OCI-M1 (cell line): ENCODE results near the gene NAV2.
A peak's percentile ranks its signal among the peaks of the same experiment; 100 is the strongest.

Experiments
- DNase-seq: peaks from one replicate; lab custom pipeline; 2025; lab: John Stamatoyannopoulos, UW

NAV2 gene

DNA sequence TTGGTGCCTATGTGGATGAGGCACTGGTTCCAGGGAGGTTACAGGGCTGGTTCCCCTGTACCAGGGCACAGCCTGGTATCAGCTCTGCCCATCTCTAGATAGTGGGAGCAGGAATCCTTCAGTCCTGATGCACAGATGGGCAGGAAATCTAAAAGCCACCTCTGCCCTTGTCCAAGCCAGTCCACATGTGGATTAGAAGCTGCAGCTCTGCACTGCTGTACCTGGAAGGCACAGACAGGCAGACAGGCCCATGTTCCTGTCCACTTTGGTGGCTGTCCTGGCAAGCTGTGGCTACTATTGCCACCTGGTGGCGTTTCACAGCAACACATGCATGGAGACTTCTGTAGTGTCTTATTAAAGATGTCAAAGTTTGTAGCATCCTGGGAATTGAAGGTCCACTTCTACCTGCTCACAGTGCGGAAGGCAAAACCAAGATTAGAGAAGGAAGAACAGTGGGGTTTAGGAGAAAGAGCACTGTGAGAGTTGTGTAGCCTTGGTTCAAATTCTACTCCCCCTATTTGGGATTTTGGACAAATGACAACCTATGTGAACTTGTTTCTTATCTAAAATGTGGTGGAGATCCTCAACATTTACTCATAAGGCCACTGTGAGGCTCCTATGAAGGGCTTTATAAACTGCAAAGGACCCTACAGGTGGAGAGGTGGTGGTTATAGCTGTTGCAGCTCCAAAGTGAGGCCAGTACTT lies 30.1 kb downstream of the NAV2 start:
- peak; percentile 72 for DNase-seq

DNA sequence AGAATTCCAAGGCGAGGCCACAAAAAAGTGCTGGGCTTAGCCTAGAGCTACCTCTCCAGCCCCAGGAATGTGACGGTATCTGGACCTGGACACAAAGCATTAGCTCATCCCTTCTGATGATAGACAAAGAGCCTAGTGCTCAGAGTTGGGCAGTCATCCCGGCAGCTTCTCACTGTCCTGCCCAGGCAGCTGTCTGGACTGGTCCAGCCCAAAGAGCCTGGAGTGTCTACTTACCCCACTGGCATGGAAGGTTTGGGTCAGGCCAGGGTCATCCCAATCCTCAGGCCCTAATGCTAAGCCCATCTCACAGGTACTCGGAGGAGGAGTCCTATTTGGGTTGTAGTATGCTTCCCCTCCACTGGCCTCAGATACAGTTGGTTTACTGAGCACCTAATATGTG lies 31.0 kb downstream of the NAV2 start:
- no peak for DNase-seq

DNA sequence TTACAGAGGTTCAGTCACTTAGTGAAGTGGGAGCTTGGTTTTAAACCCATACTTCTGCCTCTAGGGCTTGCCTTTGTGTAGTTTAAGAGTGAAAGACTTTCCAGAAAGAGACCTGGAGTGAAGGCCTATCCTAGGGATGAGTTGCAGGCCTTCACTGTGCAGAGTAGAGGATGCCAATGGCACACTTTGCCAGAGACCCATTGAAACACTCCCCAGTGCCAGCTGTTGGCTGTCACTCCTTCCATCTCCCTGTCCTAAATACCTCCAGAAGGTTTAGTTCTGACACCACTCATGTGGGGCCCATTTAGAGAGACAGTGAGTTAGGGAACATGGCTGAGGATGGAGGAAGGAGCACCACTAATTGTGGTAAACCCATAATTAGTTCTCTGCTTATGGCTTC lies 31.5 kb downstream of the NAV2 start:
- no peak for DNase-seq

DNA sequence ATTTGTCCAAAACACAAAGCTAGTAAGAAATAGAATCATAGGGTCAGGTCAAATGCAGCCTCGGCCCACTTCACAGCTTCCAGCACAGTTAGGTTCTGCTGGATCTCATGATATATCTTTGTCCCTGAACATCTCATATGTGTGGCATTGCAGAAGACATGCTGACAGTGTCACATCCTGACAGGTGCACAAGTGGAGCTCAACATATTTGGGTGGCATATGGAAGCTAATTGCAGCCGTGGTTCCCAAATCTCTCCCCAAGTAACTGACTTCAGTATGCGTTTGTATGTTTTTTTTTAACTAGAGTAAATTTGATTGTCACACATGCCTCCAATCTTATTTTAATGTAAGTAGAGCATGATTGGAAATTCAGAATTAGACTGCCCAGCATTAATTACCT lies 33.4 kb downstream of the NAV2 start:
- no peak for DNase-seq

DNA sequence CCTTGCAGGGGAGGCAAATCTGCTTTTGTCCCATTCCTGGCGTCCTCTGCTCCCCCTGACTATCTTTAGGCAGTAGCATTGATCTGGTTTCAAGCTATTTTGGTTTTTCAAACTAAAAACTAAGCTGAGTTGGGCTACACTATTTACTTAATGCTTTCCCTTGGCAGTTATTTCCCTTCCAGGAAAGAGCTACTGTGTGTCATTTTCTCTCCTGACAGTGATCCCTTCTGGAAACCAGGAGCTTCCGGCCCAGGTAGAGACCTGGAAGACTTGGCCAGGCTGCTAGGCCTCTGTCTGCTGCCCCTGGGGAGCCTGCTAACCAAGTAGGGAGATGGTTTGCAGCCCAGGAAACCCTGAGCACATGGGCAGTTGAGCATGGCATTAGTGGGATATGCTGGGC lies 35.0 kb downstream of the NAV2 start:
- no peak for DNase-seq

DNA sequence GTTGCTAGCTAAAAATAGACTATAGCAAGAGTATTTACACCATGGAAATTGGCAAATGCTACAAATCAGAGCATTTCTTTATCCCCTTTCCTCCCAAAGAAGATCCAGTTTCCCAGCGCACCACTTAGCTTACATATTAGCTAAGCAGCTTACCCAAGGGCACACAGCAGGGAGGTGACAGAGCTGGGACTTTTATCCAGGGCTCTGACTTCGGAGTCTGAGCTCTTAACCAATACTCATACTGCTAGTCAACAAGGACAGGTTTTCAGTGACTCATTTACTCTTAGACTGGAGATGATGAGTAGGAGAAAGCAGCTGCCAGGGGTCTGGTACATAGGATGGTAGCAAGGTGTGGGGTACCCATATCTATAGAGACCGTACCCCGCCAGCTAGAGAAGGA lies 38.4 kb downstream of the NAV2 start:
- DNase-seq = no peak

DNA sequence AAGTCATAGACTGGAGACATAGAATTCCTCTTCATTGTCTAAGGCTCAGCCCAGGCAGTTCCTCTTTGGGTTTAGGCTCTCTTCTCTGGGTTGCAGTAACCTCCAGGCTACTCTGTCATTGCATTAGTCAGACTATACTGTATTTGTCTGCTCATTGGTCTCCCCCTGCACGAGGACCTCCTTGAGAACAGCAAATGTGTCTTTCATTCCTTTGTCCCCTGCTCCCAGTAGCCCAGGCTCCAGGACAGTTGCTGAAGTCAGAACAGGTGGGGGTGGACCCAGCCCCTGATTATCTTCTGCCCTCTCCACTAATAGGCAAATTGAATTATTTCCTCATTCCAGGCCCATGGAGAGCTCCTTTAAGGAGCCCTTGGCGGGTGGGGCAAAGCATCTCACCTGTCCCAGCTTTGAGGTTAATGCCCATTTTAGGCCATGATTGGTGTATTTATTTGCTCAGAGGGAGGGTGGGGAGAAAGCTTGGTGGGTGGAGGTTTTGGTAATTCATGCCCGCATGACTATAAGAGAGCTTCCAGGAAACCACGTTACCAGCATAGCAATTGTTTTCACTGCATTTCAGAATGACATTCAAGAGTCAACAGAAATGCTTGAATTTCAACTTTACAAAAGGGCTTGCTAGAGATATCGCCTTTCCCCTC lies 40.9 kb downstream of the NAV2 start:
- DNase-seq = no peak

DNA sequence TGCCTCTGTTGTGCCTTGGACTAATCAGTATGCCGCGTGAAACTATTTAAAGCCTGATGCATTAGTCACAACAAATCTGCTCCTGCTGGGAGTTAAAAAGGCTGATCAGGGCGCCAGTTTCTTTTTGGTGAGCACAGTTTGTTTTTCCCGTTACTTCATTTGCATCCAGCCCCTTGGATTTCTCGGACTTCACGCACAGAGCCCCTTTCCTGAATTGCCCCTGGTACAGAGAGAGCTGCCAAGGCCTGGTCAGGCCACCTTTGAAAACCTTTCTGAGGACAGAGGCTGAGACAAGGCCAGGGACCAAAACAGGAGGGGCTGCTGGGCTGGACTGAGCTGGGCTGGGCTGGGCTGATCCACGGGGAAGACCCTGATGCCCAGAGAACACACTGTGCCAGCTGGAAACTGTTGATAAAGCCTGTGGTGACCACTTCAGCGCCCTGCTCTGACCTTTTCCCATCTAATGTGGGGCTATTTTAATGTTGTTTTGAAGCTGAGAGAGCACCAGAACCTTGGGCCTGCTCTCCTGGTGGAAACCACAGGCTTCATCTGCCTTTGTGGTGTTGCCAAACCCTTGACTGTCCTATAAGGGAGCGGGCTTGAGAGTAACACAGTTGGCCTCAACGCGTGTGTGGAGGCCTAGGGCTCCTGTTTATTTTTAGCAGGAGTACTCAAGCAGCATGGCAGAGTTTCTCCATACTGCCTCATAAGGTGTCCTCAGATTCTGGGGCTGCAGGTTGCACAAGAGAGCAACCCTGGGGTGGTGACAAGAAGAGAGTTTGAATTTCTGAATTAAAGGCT lies 44.2 kb downstream of the NAV2 start:
- peak; percentile 16 for DNase-seq

DNA sequence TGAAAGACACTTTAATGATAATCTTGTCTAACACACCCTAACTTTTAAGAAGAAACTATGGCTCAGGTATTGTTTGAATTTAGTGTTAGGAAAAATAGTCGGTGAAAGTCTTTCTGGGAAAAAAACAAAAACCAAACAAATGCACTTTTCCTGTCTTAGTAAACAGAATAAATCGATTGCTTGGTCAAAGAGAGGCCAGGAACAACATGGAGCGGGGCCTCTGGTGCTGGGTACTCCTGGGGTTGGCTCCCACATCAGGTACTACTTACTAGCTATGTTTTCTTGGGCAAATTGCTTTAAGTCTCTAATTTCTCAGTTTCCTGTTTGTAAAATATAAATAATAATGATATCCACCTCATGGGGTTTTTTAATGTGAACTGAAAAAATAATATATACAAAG lies 46.8 kb downstream of the NAV2 start:
- DNase-seq = no peak

DNA sequence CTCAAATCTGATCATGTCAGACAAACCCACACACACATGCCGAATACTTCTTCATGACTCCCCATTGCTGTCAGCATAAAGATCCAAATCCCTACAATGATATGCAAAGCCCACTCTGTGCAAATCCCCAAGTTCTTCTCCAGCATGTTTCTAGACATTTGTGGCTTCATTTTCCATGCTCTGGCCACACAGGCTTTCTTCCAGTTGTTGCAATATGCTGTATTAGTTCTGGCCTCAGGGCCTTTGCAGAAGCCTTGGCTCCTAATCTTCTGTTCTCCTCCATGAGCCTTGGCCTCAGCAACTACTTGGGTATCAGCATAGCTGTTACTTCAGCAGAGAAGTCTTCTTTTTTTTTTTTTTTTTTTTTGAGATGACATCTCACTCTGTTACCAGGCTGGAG lies 49.6 kb downstream of the NAV2 start:
- no peak for DNase-seq

DNA sequence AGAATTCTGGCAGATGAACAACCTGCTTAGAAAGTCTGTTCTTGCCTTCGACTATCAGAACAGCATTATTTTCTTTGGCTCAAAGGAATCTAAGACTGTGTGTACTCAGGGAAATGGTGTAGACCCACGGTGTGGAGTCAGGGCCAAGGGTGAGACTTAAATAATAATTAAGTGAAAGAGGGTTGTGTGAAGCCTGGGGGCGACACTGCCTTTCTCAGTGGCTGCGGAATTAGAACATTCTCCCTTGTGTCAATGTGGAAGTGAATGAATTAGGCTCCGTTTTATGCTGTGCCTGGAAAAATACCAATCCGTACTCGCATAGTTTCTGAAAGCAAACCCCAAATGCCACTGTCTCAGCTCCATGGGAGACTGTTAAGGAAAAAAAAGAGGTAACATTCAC lies 50.7 kb downstream of the NAV2 start:
- no peak for DNase-seq

DNA sequence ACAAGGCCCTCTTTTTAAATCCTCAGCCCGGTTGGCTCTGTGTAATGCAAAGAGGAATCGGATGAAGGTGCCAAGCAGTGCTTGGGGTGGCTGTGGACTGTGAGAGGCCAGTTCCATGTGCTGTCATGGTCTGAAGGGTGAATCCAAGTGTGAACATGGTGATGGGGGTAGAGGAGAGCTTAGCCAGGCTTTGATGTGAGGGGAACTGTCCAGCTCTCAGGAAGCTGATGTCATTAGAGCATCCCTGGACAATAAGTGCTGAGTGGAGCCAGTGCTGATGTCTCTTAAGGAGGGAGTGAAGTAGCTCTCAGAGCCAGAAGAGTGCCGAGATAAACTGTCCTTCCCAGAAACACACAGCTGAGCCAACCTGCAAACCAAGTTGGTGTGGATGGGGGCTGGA lies 53.6 kb downstream of the NAV2 start:
- no peak for DNase-seq

DNA sequence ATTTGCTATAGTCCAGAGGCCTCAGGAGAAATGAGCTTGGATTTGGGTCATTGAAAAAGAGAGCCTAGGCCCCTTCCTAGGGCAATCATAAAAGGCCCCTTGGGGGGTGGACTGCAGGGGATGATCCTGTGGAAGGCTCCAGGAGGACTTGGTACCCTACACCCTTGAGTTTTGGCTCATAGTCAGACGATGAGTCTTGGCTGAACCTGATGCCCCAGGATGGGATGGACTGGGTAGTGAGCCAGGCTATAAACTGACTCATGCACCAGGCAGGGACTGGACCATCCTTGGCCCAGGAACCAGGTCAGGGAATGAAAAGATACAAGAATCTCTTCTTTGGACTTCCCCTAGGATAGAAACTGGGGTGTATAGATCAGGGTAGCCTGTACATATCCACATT lies 54.2 kb downstream of the NAV2 start:
- DNase-seq = no peak

DNA sequence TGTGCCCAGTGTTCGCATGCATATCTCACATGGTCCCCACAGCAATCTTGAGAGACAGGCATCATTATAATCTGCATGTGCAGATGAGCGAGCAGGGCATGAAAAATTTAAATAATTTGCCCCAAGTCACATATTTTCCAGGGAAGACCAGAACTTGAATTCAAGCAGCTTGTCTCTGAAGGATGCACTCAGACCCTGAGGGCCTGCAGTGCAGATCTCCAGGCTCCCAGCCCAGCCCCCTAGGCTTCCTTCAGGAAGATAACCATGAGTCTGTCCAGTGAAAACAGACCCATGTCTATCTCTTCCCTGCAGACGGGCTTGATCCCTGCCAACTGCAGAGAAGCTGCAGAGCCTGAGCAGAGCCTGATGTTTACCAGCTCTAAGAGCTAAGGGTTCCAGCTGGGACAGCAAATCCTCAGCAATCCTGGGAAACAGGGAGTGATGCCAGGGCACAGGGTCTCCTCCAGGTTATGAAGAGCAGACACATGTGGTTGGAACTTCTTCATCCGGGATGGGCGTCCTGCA lies 55.1 kb downstream of the NAV2 start:
- no peak for DNase-seq

DNA sequence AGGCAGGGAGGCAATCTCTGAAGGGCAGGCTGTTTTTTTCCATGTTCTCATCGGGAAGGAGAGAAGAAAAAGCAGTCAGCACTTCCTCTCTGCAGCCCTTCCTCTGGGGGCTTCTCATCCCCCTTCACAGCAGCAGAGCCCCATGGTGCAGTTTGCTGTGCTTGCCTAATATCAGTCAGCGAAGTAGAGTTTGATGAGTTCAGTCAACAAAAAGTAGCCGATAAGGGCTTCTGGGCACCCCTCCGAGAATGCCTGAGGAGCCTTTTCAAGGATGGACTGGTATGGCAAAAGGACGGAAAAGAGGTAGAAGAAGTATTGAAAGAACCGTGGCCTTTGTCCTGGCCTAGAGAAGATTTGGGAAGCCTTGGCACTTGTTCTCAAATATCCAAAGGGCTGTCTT lies 55.6 kb downstream of the NAV2 start:
- no peak for DNase-seq

DNA sequence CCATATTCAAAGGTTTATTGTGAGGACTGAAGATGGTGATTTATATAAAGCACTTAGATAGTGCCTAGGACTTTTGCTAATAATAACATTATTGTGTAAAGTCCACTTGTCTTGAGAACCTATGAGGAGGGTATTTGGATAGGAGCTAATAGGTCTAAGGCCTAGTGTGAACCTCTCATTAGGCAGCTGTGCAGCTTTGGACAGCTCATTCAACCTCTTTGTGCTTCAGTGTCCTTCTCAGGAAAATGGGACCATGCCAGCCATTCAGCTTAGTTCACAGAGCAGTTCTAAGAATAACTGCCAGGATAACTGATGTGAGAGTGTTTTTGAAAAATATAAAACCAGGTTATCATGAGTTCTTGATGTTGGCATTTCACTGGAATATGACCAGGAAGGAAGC lies 56.2 kb downstream of the NAV2 start:
- DNase-seq = no peak

DNA sequence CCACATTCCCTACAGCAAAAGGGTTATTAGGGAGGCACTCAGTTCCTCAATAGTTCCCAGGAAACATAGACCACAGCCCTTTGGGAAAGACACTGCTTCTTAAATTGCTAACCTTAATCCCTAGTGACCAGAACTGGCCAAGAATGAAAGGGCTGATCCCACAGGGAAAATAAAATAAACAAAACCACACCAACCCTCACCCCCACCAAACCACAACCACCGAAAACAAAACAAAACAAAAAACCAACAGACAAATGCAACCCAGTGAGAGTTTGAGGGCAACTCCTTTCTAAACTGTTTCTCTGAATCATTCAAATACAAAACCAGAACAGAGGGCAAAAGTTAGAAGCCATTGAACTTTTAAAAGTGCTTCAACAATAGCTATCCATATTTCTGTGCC lies 57.2 kb downstream of the NAV2 start:
- DNase-seq = no peak

DNA sequence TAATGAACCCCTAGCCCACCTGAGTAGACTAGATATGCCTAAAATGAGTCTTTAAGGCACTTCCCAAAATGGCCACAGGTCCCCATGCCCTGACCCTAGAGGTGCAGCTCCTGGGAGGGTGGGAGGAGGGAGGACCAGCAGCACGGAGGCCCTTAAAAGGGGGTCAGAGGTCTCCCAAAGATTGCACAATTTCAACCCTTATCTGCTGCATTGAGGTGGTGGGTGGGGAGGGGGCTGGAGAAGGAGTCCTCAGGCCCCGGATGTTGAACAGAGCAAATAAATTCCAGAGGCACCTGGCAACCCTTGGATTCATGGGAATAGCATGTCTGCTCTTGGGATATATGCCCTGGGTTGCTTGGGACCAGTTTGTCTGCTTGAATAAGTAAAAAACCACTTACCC lies 57.6 kb downstream of the NAV2 start:
- peak; percentile 7 for DNase-seq

DNA sequence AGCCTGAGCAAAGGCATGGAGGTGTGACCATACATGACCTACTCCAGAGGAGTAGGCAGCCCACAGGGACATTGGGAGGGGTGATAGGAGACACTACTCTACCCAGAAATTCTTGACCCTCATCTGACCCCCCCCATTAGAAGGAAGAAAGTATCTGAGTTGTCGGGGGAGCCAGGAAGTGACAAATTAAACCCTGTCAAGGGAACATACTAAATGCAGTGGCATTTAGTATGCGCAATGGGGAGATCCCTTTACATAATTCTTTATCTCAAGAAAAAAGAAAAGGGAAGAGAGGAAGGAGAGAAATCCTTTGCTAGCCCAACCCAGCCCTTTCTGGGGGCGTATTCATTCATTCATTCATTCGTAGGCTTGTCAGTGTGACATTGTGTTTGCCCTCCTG lies 58.8 kb downstream of the NAV2 start:
- no peak for DNase-seq

DNA sequence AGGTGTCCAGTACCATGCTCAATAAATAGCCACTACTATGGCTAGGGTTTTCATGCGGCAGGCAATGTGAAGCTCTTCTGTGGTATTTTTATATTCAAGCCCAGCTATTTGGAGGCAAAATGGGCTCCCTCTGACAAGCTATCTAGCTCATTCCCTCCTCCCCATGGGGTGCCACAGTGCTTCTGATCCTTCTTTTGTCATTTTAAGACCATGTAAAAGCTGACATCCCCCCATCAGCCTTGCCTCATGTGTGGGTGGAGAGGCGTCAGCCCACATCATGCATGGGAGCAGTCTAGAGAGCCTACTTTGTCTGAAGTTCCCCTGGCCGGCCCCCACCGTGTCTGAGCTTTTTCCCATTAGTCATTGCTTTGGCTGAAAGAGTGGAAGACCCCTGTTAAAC lies 59.8 kb downstream of the NAV2 start:
- no peak for DNase-seq

DNA sequence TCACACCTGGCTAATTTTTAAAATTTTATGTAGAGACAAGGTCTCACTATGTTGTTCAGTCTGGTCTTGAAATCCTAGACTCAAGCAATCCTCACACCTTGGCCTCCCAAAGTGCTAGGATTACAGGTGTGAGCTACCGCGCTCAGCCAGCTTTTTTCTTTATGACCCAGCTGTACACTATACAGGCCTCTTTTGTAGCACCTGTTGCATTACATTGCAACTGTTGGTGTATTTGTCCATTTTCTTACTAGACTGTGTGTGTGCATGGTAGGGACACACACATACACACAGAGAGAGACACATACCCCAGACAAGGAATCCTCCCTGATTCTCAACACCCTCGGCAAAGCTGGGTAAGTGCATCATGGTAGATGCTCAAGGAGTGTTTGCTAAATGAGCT lies 61.7 kb downstream of the NAV2 start:
- no peak for DNase-seq

DNA sequence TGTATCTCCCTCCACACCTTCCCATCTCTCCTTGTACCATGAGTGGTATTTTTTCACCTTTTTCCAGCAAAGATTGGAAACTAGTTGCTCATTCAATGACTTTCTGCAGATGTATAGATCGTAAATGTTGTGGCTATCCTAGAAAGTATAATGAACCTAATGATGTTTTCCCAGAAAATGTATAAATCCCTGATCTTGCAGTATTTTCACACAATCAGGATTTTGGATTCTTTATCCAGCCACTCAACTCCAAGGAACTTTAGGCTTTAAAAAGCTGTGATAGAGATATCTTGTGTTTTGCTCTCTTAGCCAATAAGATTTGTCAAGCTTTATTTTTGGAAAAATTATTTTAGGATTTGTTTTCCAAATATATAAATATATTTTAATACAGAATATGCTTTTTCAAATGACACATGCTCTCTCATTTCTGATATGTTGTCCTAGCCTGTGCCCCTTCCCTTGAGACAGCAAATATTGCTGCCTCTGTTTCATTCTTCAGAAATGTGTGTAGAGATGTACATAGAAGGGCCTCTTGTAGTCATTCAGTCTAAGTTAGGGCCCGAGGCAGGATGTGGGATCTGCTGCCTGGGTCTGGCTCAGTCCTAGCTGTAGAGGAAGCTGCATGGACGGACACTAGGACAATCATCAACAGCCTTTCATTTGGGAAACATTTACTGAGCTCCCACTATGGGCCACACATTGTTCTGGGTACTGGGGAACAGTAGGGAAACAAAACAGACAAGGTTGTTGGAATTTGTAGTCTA lies 62.4 kb downstream of the NAV2 start:
- no peak for DNase-seq
